ENCODE results near the gene ANK3.

DNA sequence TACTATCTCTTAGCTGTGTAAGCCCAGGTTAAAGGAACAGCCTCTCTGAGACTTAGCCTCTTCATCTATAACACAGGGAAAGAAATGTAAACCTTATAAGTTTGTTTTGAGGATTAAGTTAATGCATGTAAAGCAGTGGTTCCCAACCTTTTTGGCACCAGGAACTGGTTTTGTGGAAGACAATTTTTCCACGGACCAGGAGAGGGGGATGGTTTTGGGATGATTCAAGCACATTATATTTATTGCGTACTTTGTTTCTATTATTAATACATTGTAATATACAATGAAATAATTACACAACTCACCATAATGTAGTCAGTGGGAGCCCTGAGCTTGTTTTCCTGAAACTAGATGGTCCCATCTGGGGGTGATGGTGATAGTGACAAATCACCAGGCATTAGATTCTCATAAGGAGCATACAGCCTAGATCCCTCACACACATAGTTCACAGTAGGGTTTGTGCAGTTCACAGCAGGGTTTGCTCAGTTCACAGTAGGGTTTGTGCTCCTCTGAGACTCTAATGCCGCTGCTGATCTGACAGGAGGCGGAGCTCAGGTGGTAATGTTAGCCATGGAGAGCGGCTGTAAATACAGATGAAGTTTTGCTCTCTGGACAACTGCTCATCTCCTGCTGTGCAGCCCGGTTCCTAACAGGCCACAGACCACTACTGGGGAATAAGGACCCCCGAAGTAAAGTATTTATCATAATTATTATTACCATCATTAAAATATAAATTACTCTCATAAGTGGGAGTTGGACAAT lies 41.3 kb upstream of the ANK3 start:
- TF ChIP-seq, protein P1, sequence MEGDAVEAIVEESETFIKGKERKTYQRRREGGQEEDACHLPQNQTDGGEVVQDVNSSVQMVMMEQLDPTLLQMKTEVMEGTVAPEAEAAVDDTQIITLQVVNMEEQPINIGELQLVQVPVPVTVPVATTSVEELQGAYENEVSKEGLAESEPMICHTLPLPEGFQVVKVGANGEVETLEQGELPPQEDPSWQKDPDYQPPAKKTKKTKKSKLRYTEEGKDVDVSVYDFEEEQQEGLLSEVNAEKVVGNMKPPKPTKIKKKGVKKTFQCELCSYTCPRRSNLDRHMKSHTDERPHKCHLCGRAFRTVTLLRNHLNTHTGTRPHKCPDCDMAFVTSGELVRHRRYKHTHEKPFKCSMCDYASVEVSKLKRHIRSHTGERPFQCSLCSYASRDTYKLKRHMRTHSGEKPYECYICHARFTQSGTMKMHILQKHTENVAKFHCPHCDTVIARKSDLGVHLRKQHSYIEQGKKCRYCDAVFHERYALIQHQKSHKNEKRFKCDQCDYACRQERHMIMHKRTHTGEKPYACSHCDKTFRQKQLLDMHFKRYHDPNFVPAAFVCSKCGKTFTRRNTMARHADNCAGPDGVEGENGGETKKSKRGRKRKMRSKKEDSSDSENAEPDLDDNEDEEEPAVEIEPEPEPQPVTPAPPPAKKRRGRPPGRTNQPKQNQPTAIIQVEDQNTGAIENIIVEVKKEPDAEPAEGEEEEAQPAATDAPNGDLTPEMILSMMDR (IDR thresholded peaks at IDR 0.05; ENCODE audit: poor library complexity), result no peak
- no peak for TF ChIP-seq EZH2 (IDR thresholded peaks at IDR 0.05; ENCODE audit: borderline replicate concordance)
- TF ChIP-seq EZH2phosphoT487 (IDR thresholded peaks at IDR 0.05; ENCODE audit: low read depth, severe bottlenecking, unreplicated experiment), result no peak
